Measurements from ENCODE around the gene JUND.

- TF ChIP-seq TAF1 (IDR thresholded peaks at IDR 0.05; ENCODE audit: borderline replicate concordance, low read depth, low read length) (no peak), POLR2AphosphoS5 (IDR thresholded peaks at IDR 0.05; ENCODE audit: low read depth, low read length) (no peak)
Observed at GRCh38 chr19:18232540-18233223, 48.7 kb downstream of the JUND start.

Measured in GM12892 (cell line).